ENCODE data around the gene PTGER1. TPM values are rescaled to one million over a fixed set of nuclear protein-coding genes. Genes with fewer than 3 reads are reported as not detected.

PTGER1 gene
- total RNA-seq, 4 donors from 2014 or later = 0.23 to 4.6 (median 1.3) TPM

DNA sequence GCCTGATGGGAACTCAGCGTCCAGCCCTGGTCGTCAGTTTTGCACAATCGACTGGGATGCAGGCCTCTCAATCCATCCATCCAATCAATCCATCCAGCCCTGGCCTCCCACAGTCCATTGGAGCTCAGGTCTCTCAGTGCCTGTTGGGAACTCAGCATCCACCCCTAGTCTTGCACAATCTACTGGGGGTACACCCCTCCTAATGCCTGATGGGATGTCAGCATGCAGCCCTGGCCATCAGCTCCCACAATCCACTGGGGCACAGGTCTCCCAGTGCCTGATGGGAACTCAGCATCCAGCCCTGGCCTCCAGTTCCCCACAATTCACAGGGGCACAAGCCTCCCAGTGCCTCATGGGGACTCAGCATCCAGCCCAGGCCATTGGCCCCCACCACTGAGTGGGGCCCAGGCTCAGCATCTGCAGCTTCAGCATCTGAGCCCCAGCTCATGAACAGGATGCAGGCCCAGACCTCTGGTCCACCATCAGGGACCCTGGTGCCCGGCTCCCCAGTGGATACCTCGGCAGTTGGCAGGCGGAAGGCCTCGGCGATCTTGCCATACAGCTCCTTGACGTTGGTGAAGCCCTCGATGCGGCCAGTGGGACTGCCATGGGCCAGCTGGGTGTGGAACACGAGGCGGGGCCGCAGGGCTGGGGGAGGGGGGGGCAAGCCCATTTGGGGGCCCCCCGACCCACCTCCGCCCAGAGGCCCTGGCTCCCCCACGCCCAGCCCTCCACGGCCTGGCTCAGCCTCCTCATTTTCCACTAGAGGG, 7.2 kb upstream of the PTGER1 start:
- no peak for ATAC-seq
- Histone ChIP-seq H3K4me3 (no peak overlapping the region), H3K9me3 (no peaks in the 10 kb centered on the region), H3K4me1 (peaks cover 0 to 21% (median 2%) of the 10 kb centered on the region in 3 donors), H3K27ac (no peak overlapping the region), H3K36me3 (peaks cover 0 to 89% of the 10 kb centered on the region in 2 donors), H3K27me3 (no peaks in the 10 kb centered on the region)
- TF ChIP-seq EP300 (IDR thresholded peaks at IDR 0.05) (no peak), POLR2A (IDR thresholded peaks at IDR 0.05) (no peak), POLR2AphosphoS5 (IDR thresholded peaks at IDR 0.05) (no peak)
- TF ChIP-seq, protein P1, sequence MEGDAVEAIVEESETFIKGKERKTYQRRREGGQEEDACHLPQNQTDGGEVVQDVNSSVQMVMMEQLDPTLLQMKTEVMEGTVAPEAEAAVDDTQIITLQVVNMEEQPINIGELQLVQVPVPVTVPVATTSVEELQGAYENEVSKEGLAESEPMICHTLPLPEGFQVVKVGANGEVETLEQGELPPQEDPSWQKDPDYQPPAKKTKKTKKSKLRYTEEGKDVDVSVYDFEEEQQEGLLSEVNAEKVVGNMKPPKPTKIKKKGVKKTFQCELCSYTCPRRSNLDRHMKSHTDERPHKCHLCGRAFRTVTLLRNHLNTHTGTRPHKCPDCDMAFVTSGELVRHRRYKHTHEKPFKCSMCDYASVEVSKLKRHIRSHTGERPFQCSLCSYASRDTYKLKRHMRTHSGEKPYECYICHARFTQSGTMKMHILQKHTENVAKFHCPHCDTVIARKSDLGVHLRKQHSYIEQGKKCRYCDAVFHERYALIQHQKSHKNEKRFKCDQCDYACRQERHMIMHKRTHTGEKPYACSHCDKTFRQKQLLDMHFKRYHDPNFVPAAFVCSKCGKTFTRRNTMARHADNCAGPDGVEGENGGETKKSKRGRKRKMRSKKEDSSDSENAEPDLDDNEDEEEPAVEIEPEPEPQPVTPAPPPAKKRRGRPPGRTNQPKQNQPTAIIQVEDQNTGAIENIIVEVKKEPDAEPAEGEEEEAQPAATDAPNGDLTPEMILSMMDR (IDR thresholded peaks at IDR 0.05) = no peak
- 78% methylated on average over 3 of the region's 18 CpGs; no CpG with 5 or more reads in 1 of the 2 donors for WGBS, 2 donors (ENCODE audit: low coverage in 1 of 2)

DNA sequence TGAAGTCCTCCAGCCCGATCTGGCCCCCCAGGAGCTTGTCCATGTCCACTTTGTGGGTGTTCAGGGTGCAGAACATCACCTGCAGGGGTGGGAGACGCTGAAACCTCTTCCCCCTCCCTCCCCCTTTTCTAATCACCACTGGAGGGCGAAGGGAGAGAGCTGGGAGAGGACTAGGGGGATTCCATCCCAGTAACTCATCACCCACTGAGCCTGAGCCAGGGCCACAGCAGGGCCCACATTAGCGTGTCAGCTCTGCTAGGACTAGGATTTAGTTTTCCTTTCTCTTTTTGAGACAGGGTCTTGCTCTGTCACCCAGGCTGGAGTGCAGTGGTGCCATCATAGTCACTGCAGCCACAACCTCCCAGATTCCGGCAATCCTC, 5.5 kb upstream of the PTGER1 start:
- no peak for ATAC-seq
- Histone ChIP-seq H3K9me3 (no peaks in the 10 kb centered on the region), H3K36me3 (peaks cover 0 to 75% of the 10 kb centered on the region in 2 donors), H3K4me1 (peaks cover 0 to 38% (median 11%) of the 10 kb centered on the region in 3 donors), H3K4me3 (no peak overlapping the region), H3K27me3 (no peaks in the 10 kb centered on the region), H3K27ac (no peak overlapping the region)
- TF ChIP-seq EP300 (IDR thresholded peaks at IDR 0.05) = no peak
- TF ChIP-seq, protein P1 (IDR thresholded peaks at IDR 0.05) = no peak
- no peak for TF ChIP-seq POLR2AphosphoS5 (IDR thresholded peaks at IDR 0.05)
- no peak for TF ChIP-seq POLR2A (IDR thresholded peaks at IDR 0.05)
- WGBS, 2 donors (ENCODE audit: low coverage in 1 of 2) = 50 to 61% methylated on average over 1 to 2 of the region's 5 CpGs

DNA sequence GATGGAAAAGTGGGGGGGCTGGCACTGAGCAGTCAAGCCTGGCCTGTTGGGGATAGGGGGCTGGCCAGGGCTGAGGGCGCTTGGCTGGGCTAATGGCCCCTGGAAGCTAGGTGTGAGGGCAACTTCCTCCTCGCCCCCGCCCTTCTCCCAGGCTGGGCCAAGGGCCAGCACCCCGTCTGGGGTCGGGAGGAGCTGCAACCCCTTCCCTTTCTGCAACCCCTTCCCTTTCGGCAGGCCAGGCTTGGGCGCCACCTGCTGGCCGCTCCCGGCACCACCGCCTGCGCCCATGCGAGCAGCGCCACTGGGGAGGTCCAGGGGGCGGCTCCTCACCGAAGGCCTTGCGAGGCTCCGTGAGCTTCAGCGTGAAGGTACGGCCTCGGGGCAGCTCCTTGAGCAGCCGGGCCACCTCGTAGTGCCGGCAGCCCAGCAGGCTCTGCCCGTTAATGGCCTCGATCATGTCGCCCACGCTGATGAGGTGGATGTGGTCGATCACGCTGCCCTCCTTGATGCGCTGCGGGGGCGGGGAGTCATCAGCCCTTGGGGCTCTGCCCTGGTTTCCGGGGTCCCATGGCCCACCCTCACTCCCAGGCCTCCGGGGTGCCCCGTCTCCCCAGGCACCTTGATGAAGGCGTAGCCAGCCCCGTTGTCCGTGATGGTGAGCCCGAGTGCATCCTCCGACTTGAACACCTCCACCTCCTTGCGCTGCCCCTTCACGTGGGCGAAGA, 5.0 kb upstream of the PTGER1 start:
- TF ChIP-seq POLR2AphosphoS5 (IDR thresholded peaks at IDR 0.05) (no peak), EP300 (IDR thresholded peaks at IDR 0.05) (no peak)
- TF ChIP-seq, protein P1 (IDR thresholded peaks at IDR 0.05) = peak in 3 of 4 experiments; percentile 73 to 93 (median 74)
- Histone ChIP-seq H3K27me3 (peaks cover 5% of the 10 kb centered on the region), H3K4me1 (peaks cover 0 to 43% (median 16%) of the 10 kb centered on the region in 3 donors), H3K9me3 (no peaks in the 10 kb centered on the region), H3K4me3 (no peak overlapping the region), H3K27ac (peak overlapping the region in 2 of 4 donors; percentile 7 to 33), H3K36me3 (peaks cover 0 to 70% of the 10 kb centered on the region in 2 donors)
- no CpG with 5 or more reads among the region's 43 CpGs for WGBS, 2 donors (ENCODE audit: low coverage in 1 of 2)
- no peak for ATAC-seq

DNA sequence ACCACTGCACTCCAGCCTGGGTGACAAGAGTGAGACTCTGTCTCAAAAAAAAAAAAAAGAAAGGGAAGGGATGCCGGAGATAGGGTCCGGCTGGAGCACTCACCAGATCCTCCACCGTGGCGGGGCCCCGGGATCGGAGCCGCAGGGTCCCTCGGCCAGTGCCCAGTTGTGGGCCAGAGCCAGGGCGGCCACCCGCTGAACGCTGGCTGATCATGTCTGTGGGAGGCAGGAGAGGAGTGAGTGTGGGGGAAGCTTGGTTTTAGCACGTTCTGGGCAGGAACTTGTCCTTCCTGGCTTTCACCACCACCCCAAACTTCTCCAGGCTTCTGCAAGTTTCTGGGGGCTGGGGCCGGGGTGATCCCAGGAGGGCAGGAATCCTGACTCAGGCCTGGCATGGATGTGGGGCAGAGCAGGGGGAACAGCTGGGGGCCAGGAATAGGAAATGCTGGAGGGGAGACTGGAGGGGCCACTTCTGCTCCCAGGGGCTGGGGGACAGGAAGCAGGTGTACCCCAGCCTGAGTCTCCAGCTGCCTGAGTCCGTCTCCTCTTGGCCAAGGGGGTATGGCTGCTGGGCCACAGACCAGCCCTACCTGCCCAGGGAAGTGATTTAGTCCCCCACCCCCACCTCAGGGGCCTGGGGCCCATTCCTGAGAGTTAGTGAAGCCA, 4.3 kb upstream of the PTGER1 start:
- WGBS, 2 donors (ENCODE audit: low coverage in 1 of 2) = 60% methylated on average over 2 of the region's 14 CpGs; no CpG with 5 or more reads in 1 of the 2 donors
- peak overlapping the region in 2 of 4 donors; percentile 7 to 33 for H3K27ac ChIP-seq
- TF ChIP-seq POLR2A (IDR thresholded peaks at IDR 0.05) (no peak), EP300 (IDR thresholded peaks at IDR 0.05) (no peak), POLR2AphosphoS5 (IDR thresholded peaks at IDR 0.05) (no peak)
- TF ChIP-seq, protein P1 (IDR thresholded peaks at IDR 0.05) = no peak
- peaks cover 0 to 50% (median 19%) of the 10 kb centered on the region in 3 donors for H3K4me1 ChIP-seq
- H3K4me3 ChIP-seq = no peak overlapping the region
- H3K27me3 ChIP-seq = peaks cover 12% of the 10 kb centered on the region
- no peak for ATAC-seq
- peaks cover 0 to 63% of the 10 kb centered on the region in 2 donors for H3K36me3 ChIP-seq
- no peaks in the 10 kb centered on the region for H3K9me3 ChIP-seq

All from gastroesophageal sphincter (tissue), 4 donors.